ENCODE measurements around the gene PPP1R7. TPM values are rescaled to one million over a fixed set of nuclear protein-coding genes. Genes with fewer than 3 reads are reported as not detected.

PPP1R7 gene
- polyA plus RNA-seq, 1 of the 3 experiments (the other 2 are of a cell fraction): 56.9 TPM

- DNase-seq: no peak
- H4K20me1 ChIP-seq (ENCODE audit: insufficient read depth): no peaks in the 10 kb centered on the region
- no peaks in the 10 kb centered on the region for H3K27me3 ChIP-seq (ENCODE audit: insufficient read depth)
- H3K9ac ChIP-seq: no peak overlapping the region
- H3K36me3 ChIP-seq (replicated peaks in 1 of 2; ENCODE audit: control insufficient read depth in 1 of 2, insufficient read depth in 2 of 2, low read length in 1 of 2): peaks cover 0 to 6% of the 10 kb centered on the region in 2 experiments
- no peaks in the 10 kb centered on the region for H3K79me2 ChIP-seq (ENCODE audit: insufficient read depth)
- H3K4me1 ChIP-seq (ENCODE audit: control insufficient read depth in 1 of 2, insufficient read depth in 2 of 2, low read depth in 1 of 2, low read length in 1 of 2): peaks cover 0 to 4% of the 10 kb centered on the region in 2 experiments; a peak in 1 of 4 replicates
- POLR2A ChIA-PET: no interaction called here
- TF ChIP-seq EZH2phosphoT487 (IDR thresholded peaks at IDR 0.05; ENCODE audit: borderline replicate concordance, low read depth) (no peak), MAX (IDR thresholded peaks at IDR 0.05; ENCODE audit: low read depth) (no peak), IRF3 (IDR thresholded peaks at IDR 0.05; ENCODE audit: low read depth, low read length) (no peak), CTCF (IDR thresholded peaks at IDR 0.05) (no peak), GATA2 (CRISPR knock-in tag; IDR thresholded peaks at IDR 0.05) (no peak)
- no peak overlapping the region for H3K4me3 ChIP-seq (ENCODE audit: low read depth in 2 of 2, low read length in 1 of 2)
- CTCF ChIA-PET: no interaction called here
- no peaks in the 10 kb centered on the region for H3F3A ChIP-seq (replicated peaks; ENCODE audit: insufficient read depth)
- no peak overlapping the region for H2AFZ ChIP-seq (ENCODE audit: low read depth)
- no peak overlapping the region for H3K27ac ChIP-seq (ENCODE audit: low read depth in 2 of 2, low read length in 1 of 2)
- H3K9me3 ChIP-seq: no peaks in the 10 kb centered on the region
- no peak overlapping the region for H3K4me2 ChIP-seq
- 89% methylated on average over 28 of the region's 28 CpGs for WGBS (ENCODE audit: low lambda C conversion rate)
- H3K9me2 ChIP-seq: no peaks in the 10 kb centered on the region
Measured at GRCh38 chr2:241182531-241183133, 32.4 kb downstream of the PPP1R7 start.

GRCh38 chr2:241183221-241183620 lies 33.0 kb downstream of the PPP1R7 start:
- H3K79me2 ChIP-seq (ENCODE audit: insufficient read depth): no peaks in the 10 kb centered on the region
- no peak overlapping the region for H3K9ac ChIP-seq
- H3K27me3 ChIP-seq (ENCODE audit: insufficient read depth): no peaks in the 10 kb centered on the region
- WGBS (ENCODE audit: low lambda C conversion rate): 95% methylated on average over 9 of the region's 9 CpGs
- H3K4me3 ChIP-seq (ENCODE audit: low read depth in 2 of 2, low read length in 1 of 2): no peak overlapping the region
- DNase-seq: no peak
- H4K20me1 ChIP-seq (ENCODE audit: insufficient read depth): no peaks in the 10 kb centered on the region
- CTCF ChIA-PET: no interaction called here
- H3K9me2 ChIP-seq: no peaks in the 10 kb centered on the region
- no peaks in the 10 kb centered on the region for H3K9me3 ChIP-seq
- H2AFZ ChIP-seq (ENCODE audit: low read depth): no peak overlapping the region
- H3K4me1 ChIP-seq (ENCODE audit: control insufficient read depth in 1 of 2, insufficient read depth in 2 of 2, low read depth in 1 of 2, low read length in 1 of 2): no peaks in the 10 kb centered on the region
- H3F3A ChIP-seq (replicated peaks; ENCODE audit: insufficient read depth): no peaks in the 10 kb centered on the region
- H3K27ac ChIP-seq (ENCODE audit: low read depth in 2 of 2, low read length in 1 of 2): no peak overlapping the region
- POLR2A ChIA-PET: no interaction called here
- no peak overlapping the region for H3K4me2 ChIP-seq
- H3K36me3 ChIP-seq (replicated peaks in 1 of 2; ENCODE audit: control insufficient read depth in 1 of 2, insufficient read depth in 2 of 2, low read length in 1 of 2): peaks cover 0 to 6% of the 10 kb centered on the region in 2 experiments
- no peak for TF ChIP-seq ELF1 (IDR thresholded peaks at IDR 0.05)
- no peak for TF ChIP-seq PBX3 (IDR thresholded peaks at IDR 0.05)
- TF ChIP-seq RFX5 (IDR thresholded peaks at IDR 0.05; ENCODE audit: low read length): no peak
- TF ChIP-seq GATA2 (CRISPR knock-in tag; IDR thresholded peaks at IDR 0.05): no peak
- TF ChIP-seq RCOR1 (IDR thresholded peaks at IDR 0.05; ENCODE audit: low read length): no peak
- TF ChIP-seq FOSL2 (IDR thresholded peaks at IDR 0.05; ENCODE audit: borderline replicate concordance, low read depth): no peak
- TF ChIP-seq JUND (IDR thresholded peaks at IDR 0.05): no peak
- TF ChIP-seq YY1 (IDR thresholded peaks at IDR 0.05; ENCODE audit: low read depth): no peak
- TF ChIP-seq RAD21 (IDR thresholded peaks at IDR 0.05; ENCODE audit: low read length): no peak
- no peak for TF ChIP-seq RXRA (IDR thresholded peaks at IDR 0.05; ENCODE audit: borderline replicate concordance, low read depth)
- no peak for TF ChIP-seq CHD2 (IDR thresholded peaks at IDR 0.05; ENCODE audit: low read length, partially characterized antibody)
